GM21576 (cell line): ENCODE data around the gene ETFBKMT.
"Not testable (repeated sequence)": the region's sequence is repeated elsewhere in the genome, so short reads cannot be mapped to it uniquely, and the experiment has no call there.

ENCODE experiments used
- ATAC-seq: cut with Tn5 transposase; IDR thresholded peaks from one replicate; pipeline ENCODE4 v1.9.1; 2021; ENCODE audit warnings: mild to moderate bottlenecking, moderate library complexity; ENCODE audit not compliant: unreplicated experiment

Gene ETFBKMT

DNA sequence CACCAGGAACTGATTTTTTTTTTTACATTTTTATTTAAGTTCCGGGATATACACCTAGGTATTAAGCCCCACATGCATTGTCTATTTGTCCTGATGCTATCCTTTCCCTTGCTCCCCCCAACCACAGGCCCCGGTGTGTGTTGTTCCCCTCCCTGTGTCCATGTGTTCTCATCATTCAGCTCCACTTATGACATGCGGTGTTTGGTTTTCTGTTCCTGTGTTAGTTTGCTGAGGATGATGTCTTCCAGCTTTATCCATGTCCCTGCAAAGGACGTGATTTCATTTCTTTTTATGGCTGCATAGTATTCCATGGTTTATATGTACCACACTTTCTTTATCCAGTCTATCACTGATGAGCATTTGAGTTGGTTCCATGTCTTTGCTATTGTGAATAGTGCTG is 57.5 kb downstream of the ETFBKMT start:
- not testable (repeated sequence) for ATAC-seq

GRCh38 chr12:31718542-31719198 is 59.2 kb downstream of the ETFBKMT start:
- ATAC-seq: not testable (repeated sequence)

GRCh38 chr12:31722580-31722979 is 63.1 kb downstream of the ETFBKMT start:
- ATAC-seq: no peak
